Heart left ventricle (tissue), 13 donors: ENCODE data around the gene PTBP3.

ENCODE experiments used
- CTCF ChIP-seq, 12 donors: fragments of 200-600 bp; sonication (generic) in 4 of 12; IDR thresholded peaks; one replicate each; pipeline versions ENCODE4 v1.5.0 to v1.8.0; 2018 to 2022; ENCODE audit warnings: antibody characterized with exemption in 12 of 12, mild to moderate bottlenecking in 5 of 12
- POLR2A ChIP-seq, 2 donors: fragments of 450-650 bp; IDR thresholded peaks; one replicate each; pipeline ENCODE4 v1.6.1; 2017; ENCODE audit warnings: antibody characterized with exemption in 2 of 2, mild to moderate bottlenecking in 2 of 2, moderate library complexity in 2 of 2
- donor health status: ischemic (EF 13 %, LVEDD 7.1; RV severe dilation, severe dysfunction).
- donor health status: DM: no; HTN: yes; CAD: no.
- donor health status: DM: no; HTN: no; CAD: no.
- donor health status: ischemic (EF 25% LVEDD 6.9; RV normal size, moderate dysfunction).
- donor health status: ischemic (EF 25% LVEDD 5.7; RV mildly dilated, moderate dysfunction).
- donor health status: ischemic (EF 35%, LVEDD 5.7; RV mildly dilated, moderate dysfunction).
- donor health status: nonischemic (EF 11% LVEDD 7.7; RV severe dilation, severe dysfunction).
- donor health status: DM: yes; HTN: yes; CAD: no.
- donor health status: PGD.
- donor health status: ischemic (EF 29% LVEDD 5.4; RV normal size, mild dysfunction).
- donor health status: nonischemic (EF 23%, LVEDD 6.1; RV moderate dilation, normal function).

DNA sequence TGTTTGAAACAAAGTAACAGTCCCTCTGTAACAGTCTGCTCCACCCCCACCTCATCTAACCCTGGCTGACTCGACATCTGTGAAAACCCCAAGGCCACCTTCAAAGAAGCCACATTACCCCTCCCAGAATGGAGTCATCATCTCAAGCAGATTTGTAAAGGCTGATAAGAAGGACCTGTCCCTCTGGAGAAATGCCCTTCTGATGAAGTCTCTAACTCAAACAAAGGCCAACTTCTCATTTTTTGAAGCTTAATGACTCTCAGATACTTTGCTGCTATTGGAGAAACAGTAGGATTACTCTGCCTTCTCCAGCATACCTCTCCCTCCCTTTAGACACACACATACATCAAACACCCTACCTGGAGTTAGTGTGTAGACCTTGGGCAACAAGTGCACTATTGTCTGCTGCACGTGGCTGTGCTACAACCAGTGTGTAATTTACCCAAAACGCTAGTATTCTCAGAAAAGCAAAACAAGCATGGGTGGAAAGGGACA is 153.0 kb downstream of the PTBP3 start:
- no peak for TF ChIP-seq CTCF (IDR thresholded peaks at IDR 0.05)
- no peak for TF ChIP-seq POLR2A (IDR thresholded peaks at IDR 0.05)
